ENCODE data around the gene SECTM1. TPM values are rescaled to one million over a fixed set of nuclear protein-coding genes. Genes with fewer than 3 reads are reported as not detected.

The SECTM1 gene
- total and polyA plus RNA-seq, 9 of the 15 experiments (the other 6 are each of a cell fraction or from before 2014, with no cell fraction given) = 0.11 to 0.46 (median 0.18) TPM; not detected in 6

GRCh38 chr17:82282239-82283207 is 51.0 kb downstream of the SECTM1 start:
- no peaks in the 10 kb centered on the region for H3K27me3 ChIP-seq (ENCODE audit: control insufficient read depth in 2 of 2, insufficient read depth in 2 of 2, low read length in 2 of 2)
- ChIA-PET POLR2A (interaction anchor here (0.5 to 1.9 kb wide), 6 partner anchors 9 to 19 kb away, joined by 3 to 11 read pairs (median 6); partner anchors contain the start of gene CSNK1D), CTCF (ENCODE audit: low intra/inter-chr PET ratio) (no interaction called here)
- no peak for DNase-seq (ENCODE audit: extremely low read depth in 1 of 4, low spot score in 3 of 4)
- no peak overlapping the region for H2AFZ ChIP-seq (ENCODE audit: low read depth, low read length)
- in situ Hi-C loops (cut with MboI) (no loop called here), intact Hi-C loops (cut with micrococcal nuclease) (no loop called here)
- no peaks in the 10 kb centered on the region for H3K36me3 ChIP-seq (ENCODE audit: control insufficient read depth, insufficient read depth, low read length)
- no peak overlapping the region for H3K4me2 ChIP-seq (ENCODE audit: insufficient read depth, low read length)
- no TSS peak for BruUV-seq (replicated peaks)
- 76% methylated on average over 25 of the region's 25 CpGs for WGBS (ENCODE audit: insufficient coverage, low coverage, missing lambda C conversion rate)
- H3K79me2 ChIP-seq (ENCODE audit: control insufficient read depth, insufficient read depth, low read length) = no peaks in the 10 kb centered on the region
- peaks cover 13 to 46% of the 10 kb centered on the region in 2 experiments for H3K4me1 ChIP-seq (replicated peaks in 1 of 2; ENCODE audit: control insufficient read depth in 2 of 2, insufficient read depth in 2 of 2, low read length in 2 of 2)
- H3K4me3 ChIP-seq = no peak overlapping the region
- no peak for ATAC-seq
- H3K27ac ChIP-seq (ENCODE audit: extremely low read depth, low read depth, low read length) = no peak overlapping the region
- FAIRE-seq = no peak
- peak overlapping the region in 1 of 2 experiments; percentile 80; a peak in 2 of 4 replicates for H3K9ac ChIP-seq (ENCODE audit: insufficient read depth in 1 of 2, low read depth in 2 of 2, low read length in 2 of 2)
- H3K9me1 ChIP-seq (ENCODE audit: control insufficient read depth, insufficient read depth, low read length) = no peaks in the 10 kb centered on the region
- no peaks in the 10 kb centered on the region for H4K20me1 ChIP-seq (replicated peaks; ENCODE audit: control insufficient read depth, insufficient read depth, low read length)
- no peaks in the 10 kb centered on the region for H3K9me3 ChIP-seq (replicated peaks; ENCODE audit: control insufficient read depth, insufficient read depth, low read depth, low read length)
- TF ChIP-seq THRAP3 (IDR thresholded peaks at IDR 0.05; ENCODE audit: borderline replicate concordance) = no peak
- no peak for TF ChIP-seq GMEB1 (CRISPR knock-in tag; IDR thresholded peaks at IDR 0.05)
- TF ChIP-seq ZNF347 (CRISPR knock-in tag; IDR thresholded peaks at IDR 0.05; ENCODE audit: low read depth) = no peak
- no peak for TF ChIP-seq MYC (IDR thresholded peaks at IDR 0.05; ENCODE audit: low read depth, low read length)
- no peak for TF ChIP-seq MYC (CRISPR knock-in tag; IDR thresholded peaks at IDR 0.05; ENCODE audit: borderline replicate concordance, low read depth)
- TF ChIP-seq SIX5 (IDR thresholded peaks at IDR 0.05; ENCODE audit: borderline replicate concordance in 1 of 2, insufficient read depth in 1 of 2, low read depth in 1 of 2, low read length in 2 of 2) = no peak
- no peak for TF ChIP-seq TBP (optimal IDR thresholded peaks at IDR 0.05; ENCODE audit: low read depth, low read length)
- no peak for TF ChIP-seq DMBX1 (CRISPR knock-in tag; IDR thresholded peaks at IDR 0.05; ENCODE audit: borderline replicate concordance)
- TF ChIP-seq FIP1L1 (IDR thresholded peaks at IDR 0.05; ENCODE audit: low read depth, low read length, poor library complexity, severe bottlenecking) = no peak
- no peak for TF ChIP-seq ZNF133 (CRISPR knock-in tag; IDR thresholded peaks at IDR 0.05)
- no peak for TF ChIP-seq HBP1 (CRISPR knock-in tag; IDR thresholded peaks at IDR 0.05)
- no peak for TF ChIP-seq CBFB (CRISPR knock-in tag; IDR thresholded peaks at IDR 0.05)
- TF ChIP-seq GTF2E2 (tag; IDR thresholded peaks at IDR 0.05) = no peak
- TF ChIP-seq HNRNPUL1 (IDR thresholded peaks at IDR 0.05; ENCODE audit: low read length) = no peak
- no peak for TF ChIP-seq CHD4 (IDR thresholded peaks at IDR 0.05; ENCODE audit: insufficient read depth, insufficient replicate concordance, low read depth, low read length, poor library complexity, severe bottlenecking)
- no peak for TF ChIP-seq TFE3 (CRISPR knock-in tag; IDR thresholded peaks at IDR 0.05)
- no peak for TF ChIP-seq NBN (IDR thresholded peaks at IDR 0.05; ENCODE audit: low read depth)
